DMS114 treated with DMSO at 0.1 percent for 48 hours (cell line): ENCODE measurements around the gene PUS10.

Experiments used
- DNase-seq: peaks from one replicate; lab custom pipeline; 2025; ENCODE audit not compliant: unreplicated experiment; lab: John Stamatoyannopoulos, UW

Gene PUS10

DNA sequence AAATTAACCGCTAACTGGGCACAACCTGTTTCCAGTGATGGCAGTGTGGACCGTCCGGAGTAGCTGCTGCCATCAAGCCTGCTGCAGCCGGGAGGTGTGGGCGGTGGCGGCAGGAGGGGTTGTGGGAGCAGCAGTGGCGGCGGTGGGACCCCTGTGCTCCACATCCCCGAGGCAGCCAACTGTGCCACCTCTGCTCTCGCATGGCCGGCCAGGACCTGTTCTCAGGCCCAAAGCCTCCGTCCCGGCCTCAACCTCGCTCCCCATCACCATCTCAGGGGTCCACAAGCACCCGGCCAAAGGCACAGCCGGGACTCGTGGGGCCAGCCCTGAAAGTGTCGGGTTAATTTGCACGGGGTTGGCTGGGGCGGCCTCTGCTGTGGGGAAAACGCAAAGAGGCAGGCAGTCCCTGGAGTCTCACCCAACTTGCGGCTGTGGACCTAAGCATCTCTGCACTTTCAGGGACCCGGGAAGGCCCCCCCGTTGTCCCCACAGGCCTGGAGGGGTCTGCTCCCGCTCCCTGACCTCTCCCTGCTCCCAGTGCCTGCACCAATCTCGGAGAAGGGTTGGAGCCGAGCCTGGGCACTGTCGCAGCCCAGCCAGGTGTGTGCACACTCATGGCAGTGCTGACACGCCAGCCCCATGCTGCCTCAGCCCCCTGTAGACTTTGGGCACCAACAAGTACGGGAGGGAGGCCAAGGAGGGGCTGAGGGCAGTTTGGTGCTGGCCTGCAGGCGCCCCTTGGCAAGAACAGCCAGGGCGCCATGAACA lies 45.0 kb downstream of the PUS10 start:
- no peak for DNase-seq

DNA sequence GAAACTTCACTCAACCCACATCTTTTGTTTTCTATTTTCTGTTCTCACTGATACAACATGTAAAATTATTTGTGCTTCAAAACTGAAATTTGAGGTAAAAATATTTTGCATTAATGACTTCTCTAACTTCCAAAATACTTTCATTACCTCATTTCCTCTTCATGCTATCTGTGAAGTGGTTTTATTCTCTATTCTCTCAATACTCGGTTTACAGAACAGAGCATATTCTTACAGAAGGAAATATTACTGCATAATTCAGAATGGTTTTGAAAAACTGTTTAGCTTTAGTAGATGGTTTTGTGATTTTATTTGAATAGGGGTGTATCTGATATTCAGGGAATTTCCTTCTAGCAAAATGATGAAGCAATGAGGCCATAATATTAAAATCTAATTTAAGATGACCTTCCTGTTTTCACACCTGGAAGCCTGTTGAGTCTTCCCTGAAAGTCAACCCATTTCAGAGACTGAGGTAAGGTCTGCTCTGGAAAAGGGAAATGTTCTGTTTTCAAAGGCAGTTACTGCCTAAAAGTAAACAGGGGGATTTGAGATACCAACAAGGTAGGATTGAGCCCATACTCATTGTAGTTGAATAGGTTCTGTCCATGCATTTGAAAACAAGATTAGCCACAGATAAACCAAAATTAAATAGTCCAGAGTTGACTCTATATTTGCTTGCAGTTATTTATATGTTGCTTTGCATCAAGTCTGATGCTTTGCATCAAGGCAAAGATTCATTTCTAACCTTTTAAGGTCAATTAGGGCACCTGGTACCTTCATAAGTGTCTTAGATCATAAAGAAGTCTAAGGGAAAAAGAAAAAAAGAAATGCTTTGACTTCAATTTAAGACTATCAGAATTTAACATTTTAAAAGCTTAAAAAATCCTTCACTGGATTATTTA lies 51.3 kb downstream of the PUS10 start:
- no peak for DNase-seq

DNA sequence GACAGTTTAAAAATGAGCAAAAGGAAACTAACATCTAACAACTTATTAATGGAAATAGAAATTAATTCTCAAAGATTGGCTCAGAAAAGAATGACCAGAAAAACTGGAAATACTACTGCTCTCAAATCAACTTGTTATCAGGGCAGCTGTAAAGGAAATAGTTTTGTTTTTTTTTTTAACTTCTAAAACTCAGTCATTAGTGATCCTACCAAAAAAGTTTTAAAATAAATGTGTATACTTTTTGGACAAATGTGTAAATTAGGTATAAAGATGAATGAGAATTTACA lies 52.6 kb downstream of the PUS10 start:
- no peak for DNase-seq

DNA sequence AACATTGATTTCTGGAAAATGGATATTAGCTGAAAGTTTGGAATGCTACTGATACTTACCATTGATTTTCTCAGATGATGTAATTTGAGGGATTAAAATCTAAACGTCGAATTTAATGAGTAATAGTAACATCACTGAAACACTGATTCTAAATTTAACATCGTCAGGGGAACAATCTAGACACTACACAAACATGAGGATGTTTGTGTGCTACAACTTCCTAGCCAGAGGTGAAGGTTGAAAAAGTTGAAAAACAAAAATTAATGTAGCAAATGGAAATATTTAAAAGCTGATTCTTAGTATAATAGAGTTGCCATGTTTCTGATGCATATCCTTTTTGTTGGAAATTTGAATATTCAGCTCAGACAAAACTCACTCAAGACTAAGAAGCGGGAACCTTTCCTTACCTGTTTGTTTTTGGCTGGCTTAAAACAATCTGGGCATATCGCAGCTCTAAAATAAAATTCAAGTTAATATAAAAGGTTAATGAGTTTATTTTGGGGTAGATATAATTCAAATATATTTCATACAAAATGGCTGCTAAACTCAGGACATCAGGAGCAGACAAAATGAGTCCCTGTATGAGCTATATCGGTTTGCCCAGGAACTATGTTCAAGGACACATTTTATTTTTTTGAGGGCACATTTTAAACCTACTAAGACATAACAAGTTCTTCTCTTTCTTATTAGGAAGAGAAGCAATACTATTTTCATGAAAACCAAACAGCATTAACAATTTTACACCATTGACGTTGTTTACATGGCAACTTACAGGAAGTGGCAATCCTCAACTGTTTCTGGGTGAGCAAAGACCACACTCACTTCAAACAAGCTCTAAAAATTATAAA lies 53.2 kb downstream of the PUS10 start:
- no peak for DNase-seq

DNA sequence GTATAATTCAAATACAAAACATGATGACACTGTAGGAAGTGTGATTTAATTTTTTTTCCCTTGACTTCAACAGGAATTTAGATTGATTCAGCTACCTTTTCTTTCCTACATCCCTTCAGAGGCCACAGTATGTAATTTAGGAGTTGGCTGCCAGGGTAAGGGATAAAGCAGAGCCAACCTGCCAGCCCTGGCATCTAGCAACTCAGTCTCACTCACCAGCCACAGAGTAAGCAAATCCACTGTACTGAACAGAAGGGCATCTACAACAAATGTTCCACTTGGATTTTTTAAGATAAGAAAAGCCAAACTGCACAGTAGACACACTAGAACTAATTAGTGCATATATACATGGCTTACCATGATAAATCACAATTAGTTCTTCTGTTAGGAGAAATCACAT lies 54.9 kb downstream of the PUS10 start:
- DNase-seq, result no peak

DNA sequence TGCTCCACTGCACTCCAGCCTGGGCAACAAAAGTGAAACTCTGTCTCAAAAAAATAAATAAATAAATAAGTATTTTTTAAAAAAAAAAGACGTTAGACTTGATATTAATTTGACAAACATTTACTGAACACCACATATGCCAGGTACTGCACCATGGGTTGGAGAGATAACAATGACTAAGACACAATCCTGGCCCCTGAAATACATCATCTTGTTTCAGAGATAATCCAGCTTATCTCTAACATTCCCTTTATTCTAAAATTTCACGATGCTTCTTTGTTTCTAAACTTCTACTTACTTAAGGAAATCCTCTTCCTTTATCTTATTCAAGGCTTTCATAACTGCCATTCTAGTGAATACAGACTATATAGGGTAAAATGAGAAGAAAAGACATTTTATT lies 55.5 kb downstream of the PUS10 start:
- no peak for DNase-seq

DNA sequence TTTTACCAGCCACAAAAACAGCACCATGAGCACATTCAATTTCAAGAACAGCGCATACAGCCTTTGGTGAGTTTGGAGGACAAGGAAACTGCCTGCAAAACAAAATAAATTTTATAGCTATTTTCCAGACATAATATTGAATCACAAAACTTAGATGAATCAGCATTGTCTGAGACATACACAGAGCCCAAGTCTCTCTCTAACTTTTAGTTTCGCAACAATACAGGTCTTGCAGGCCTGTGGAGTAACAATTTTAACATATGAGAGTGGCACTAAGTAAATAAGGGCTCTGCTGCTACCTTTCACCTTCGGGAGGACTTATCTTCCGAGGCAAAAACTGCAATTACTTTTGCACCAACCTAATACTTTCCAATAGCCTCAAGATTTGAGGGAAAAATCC lies 56.6 kb downstream of the PUS10 start:
- DNase-seq, result no peak

DNA sequence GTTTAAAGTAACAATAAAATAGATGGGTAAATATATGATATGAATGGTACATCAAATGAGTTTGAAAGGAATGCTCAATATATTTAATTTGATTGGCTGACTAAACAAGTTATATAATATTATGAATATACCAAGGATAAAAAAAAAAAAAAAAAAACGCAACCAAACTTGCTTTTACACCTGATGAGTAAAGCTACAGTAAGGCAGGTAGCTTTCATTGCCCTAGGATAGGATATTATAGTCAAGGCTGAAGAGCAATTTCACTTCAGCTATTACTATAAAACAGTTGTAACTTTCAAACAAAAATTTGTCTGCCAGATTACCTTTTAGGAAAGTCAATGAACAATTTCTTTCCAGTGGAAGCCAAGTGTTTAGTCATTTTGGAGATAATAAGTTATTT lies 57.3 kb downstream of the PUS10 start:
- DNase-seq, result no peak

DNA sequence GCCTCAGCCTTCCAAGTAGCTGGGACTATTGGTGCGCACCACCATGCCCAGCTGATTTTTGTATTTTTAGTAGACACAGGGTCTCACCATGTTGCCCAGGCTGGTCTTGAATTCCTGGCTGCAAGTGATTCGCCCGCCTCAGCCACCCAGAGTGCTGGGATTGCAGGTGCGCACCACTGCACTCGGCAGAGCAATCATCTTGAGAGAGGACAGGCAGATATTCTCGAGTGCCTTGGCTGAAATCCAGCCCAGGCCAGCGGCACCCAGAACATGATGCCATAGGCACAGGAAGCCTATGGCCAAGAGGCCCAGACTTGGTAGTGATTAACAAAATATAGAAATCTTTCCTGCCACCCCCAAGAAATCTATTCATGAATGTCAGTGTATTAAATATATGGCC lies 58.6 kb downstream of the PUS10 start:
- DNase-seq, result no peak

DNA sequence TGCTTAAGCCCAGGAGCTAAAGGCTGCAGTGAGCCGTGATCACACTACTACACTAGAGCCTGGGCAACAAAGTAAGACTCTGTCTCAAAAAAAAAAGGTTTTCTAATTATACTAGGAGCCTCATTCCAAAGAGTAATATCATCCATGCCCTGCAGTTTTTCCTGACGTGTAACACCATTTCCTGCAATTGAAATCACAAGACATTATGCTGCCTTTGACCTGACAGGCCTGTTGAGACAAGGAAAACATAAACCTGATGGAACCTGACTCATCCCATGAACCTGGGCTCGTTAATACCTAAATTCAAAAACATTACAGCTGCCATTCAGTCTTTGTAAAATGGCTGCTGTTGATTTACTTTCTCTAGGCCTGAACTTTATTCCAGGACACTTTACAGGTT lies 59.3 kb downstream of the PUS10 start:
- DNase-seq, result no peak

DNA sequence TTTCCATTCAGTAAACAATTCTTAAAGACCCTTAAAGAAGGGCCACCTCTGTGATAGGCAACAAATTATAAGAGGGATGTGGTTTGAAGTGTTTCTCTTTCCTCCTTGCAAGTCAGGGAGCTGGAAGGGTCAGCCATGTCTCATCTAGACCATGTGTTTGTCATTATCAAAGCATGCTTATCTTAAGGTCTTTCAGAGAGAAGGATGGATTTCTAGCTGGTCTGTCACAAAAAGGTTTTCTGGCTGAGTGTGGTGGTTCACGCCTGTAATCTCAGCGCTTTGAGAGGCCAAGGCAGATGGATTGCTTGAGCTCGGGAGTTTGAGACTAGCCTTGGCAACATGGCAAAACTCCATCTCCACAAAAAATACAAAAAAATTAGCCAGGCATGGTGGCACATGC lies 59.7 kb downstream of the PUS10 start:
- no peak for DNase-seq

DNA sequence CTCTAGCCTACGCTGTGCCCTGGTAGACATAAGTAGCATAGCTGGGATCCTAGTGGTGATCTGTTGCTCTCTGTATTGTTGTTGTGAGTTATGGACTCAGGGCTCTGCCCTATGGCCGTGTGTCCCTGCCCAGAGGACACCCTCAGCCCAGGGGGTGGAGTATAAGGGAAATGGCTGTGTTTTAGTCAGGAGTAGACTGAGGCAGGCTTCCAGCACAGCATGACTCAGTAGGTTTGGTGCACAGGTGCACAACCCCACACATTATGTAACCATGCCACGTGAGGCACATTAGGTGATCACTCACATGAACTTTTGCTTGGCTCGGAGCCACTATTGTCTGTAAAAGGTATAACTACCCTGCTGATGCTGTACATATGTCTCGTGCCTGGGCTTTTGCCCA lies 60.4 kb downstream of the PUS10 start:
- DNase-seq, result no peak

DNA sequence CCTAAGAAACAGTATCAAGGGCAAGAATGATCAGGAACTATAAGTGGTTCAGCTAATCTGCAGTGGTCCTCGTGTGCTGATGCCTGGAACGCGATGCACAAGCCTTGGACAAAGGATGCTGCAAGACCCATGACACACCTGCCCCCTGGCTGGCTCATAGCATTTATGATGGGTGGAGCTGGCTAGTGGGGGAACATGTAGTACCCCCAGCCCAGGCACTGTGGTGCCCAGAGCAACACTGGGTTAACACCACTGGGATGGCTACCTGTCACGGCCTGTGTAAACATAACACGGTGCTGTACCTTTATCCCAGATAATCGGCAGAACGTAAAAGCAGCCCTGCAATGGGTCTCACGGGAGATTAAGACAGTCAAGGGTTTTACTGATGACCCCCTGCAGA lies 60.8 kb downstream of the PUS10 start:
- no peak for DNase-seq

DNA sequence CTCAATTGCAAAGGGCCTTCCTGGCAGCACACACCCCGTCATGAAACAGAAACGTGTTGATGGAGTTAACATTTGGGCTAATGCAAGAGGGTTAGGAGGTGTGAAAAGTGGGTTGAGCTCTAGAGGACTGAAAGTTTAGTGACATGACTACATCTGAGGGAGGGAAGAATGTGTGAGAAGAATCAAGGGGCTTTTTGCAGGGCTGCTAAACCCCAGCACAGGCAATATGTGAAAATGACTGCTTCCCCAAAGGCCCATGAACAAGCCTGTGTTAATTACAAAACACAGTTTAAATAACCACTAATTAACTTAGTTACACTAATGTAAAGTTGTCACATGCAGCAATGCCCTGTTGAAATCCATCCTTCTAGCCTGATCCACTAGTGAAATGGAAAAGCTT lies 63.9 kb downstream of the PUS10 start:
- DNase-seq, result no peak

DNA sequence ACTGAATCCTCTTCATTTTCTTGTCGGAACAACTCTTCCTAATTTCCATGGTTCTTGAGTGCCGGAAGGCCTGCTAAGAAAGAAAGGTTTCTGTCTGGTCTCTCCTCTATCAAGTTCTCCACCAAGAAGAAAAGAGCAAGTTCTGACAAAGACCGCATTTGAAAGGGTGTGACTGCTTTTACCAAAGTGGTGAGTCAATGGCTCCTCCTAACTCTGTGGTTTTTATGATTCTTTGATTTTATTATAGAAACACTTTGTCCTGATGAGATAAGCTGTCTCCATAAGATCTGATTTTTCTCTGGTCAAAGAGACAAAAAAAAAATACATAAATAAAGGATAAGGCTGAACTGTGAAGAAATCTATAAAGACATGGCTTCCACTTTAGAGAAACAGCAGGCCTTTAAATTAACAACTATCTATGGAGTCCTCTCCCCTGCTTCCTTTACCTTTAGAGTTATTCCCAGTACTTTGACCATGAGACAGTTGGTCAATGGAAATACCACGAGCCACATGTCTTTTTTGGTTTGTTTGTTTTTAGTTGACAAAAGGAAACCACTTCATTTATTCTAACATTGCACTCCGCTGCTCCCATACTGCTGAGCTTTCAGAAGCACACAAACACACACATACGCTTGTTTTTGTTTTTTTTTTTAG lies 69.0 kb downstream of the PUS10 start:
- DNase-seq, result no peak

DNA sequence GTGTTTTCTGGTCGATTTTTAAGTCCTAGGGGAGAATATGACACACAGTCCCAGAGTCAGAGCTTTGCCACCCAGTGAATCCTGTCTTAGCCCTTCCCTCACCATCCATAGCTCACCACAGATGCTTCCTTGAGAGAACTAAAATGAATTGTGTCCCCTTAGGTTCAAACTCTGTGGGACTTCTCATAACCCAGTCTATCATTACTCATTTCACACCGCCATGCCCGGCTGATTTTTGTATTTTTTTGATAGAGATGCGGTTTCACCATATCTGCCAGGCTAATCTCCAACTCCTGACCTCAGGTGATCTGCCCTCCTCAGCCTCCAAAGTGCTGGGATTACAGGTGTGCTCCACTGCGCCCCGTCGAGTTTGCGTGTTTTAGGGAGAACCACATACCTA lies 69.9 kb downstream of the PUS10 start:
- no peak for DNase-seq

DNA sequence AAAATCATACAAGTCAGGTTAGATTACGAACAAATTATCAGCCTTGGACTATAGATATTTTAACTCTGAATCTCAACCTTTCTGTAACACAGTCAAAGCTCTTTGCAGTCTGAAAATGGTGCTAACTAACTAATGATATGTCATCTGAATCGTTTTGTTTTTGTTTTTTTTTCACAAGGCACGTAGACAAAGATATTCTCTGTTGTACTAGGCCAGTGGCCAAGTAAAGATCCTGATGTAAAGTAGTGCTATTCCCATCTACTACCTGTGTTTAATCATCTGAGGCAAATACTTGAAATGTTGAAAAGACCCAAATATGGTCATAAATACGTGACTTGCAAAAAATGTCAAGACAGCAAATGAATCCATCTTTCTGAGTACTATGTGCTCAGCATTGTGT lies 71.0 kb downstream of the PUS10 start:
- no peak for DNase-seq

DNA sequence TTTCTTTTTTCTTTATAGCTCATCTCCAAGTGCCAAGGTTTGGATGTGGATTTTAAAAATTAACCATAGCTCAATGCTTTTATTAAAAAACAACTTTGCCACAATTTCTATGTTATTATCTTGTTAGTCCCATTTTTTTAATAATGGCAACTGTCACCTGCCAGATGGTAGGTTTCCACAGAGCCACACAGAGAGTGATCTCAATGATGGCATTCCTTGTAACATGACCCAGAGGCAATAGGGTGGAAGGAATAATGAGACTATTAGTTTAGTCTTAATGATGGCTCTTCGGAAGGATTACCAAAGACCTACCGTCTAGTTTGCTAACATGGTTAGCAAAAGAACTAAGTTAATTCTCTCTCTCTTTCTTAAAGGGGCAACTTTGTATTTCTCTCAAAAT lies 72.7 kb downstream of the PUS10 start:
- no peak for DNase-seq

DNA sequence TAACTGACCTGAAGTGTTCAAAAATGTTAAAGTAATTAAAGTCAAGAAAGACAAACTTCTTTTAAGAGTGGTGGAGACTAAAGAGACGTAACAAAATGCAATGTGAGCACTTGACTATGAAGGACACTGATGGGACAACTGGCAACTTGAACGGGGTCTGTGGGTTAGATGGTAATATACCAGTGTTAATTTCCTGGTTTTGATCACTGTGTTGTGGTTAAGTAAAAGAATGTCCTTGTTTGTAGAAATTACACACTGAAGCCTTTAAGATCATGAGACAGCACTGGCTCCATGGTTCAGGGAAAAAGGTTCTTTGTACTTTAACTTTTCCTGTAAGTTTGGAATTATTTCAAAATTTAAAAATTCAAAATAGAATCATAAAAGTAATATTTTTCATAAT lies 78.4 kb downstream of the PUS10 start:
- no peak for DNase-seq

DNA sequence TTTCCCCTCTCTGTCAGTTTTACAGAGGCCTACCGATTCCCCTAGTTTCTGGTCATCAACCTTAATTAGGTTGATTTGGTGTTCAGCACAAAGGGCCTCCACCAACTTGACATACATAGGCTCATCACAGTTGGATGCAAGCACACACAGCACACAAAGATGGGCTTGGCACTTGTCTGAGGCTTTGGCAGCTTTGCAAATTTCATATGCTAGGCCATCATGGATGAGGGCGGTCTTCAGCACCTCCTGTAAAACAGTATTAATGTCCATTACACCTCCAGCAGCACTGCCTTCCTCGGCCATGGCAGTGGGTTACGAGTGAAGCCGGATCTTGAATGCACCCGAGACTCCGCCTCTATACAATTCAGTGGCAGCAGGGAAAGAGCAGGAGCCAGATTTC lies 79.8 kb downstream of the PUS10 start:
- DNase-seq, result no peak

DNA sequence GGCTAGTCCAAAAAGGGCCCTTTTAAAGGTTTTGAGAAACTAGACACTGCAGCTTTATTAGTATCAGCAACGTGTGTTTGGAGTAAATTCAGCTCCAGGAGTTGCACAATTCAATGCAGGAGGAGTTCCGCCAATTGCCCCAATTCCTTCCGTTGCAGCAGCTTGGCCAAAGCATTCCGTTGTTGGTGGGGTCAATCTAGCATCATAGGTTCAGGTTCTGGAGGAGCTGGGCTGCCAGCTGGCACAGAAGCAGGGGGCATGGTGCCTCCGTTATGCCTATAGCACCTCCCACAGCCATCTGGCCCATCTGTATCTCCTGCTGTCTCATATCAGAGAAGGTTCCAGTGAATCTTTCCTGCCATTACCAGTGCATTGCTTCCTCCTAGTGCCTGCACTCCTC lies 81.3 kb downstream of the PUS10 start:
- no peak for DNase-seq
